Measurements from ENCODE around the gene THSD8.

Gene THSD8

GRCh38 chr19:12801466-12802266, at the start of gene THSD8, which contains the start of gene PRDX2:
Gene THSD8, plus strand, starts transcription at chr19:12802069. Its CDS starts 3 bp downstream, at chr19:12802072.
Gene PRDX2, minus strand, starts transcription at chr19:12801800. Its CDS starts 539 bp downstream, at chr19:12801261.
- DNase-seq (ENCODE audit: low read depth in 2 of 2), result peak in 1 of 2 donors; percentile 48

- DNase-seq (ENCODE audit: low read depth in 2 of 2), result no peak
Observed at GRCh38 chr19:12754465-12755196, 47.2 kb upstream of the THSD8 start.

GRCh38 chr19:12756150-12756883, 45.6 kb upstream of the THSD8 start:
- no peak for DNase-seq (ENCODE audit: low read depth in 2 of 2)

GRCh38 chr19:12757544-12758274, 44.2 kb upstream of the THSD8 start:
- peak in 1 of 2 donors; percentile 49 for DNase-seq (ENCODE audit: low read depth in 2 of 2)

GRCh38 chr19:12759686-12760085, 42.2 kb upstream of the THSD8 start:
- no peak for DNase-seq (ENCODE audit: low read depth in 2 of 2)

GRCh38 chr19:12763100-12763499, 38.8 kb upstream of the THSD8 start:
- DNase-seq (ENCODE audit: low read depth in 2 of 2), result no peak

- no peak for DNase-seq (ENCODE audit: low read depth in 2 of 2)
Observed at GRCh38 chr19:12764698-12765097, 37.2 kb upstream of the THSD8 start.

- DNase-seq (ENCODE audit: low read depth in 2 of 2), result peak in 1 of 2 donors; percentile 57
Observed at GRCh38 chr19:12766051-12766521, 35.8 kb upstream of the THSD8 start.

GRCh38 chr19:12767150-12767549, 34.7 kb upstream of the THSD8 start:
- no peak for DNase-seq (ENCODE audit: low read depth in 2 of 2)

GRCh38 chr19:12767666-12768065, 34.2 kb upstream of the THSD8 start:
- DNase-seq (ENCODE audit: low read depth in 2 of 2), result no peak

- DNase-seq (ENCODE audit: low read depth in 2 of 2), result peak in 1 of 2 donors; percentile 46
Observed at GRCh38 chr19:12769689-12770088, 32.2 kb upstream of the THSD8 start.

- no peak for DNase-seq (ENCODE audit: low read depth in 2 of 2)
Observed at GRCh38 chr19:12770922-12771321, 30.9 kb upstream of the THSD8 start.

GRCh38 chr19:12772323-12772722, 29.5 kb upstream of the THSD8 start:
- no peak for DNase-seq (ENCODE audit: low read depth in 2 of 2)

- DNase-seq (ENCODE audit: low read depth in 2 of 2), result no peak
Observed at GRCh38 chr19:12773571-12773970, 28.3 kb upstream of the THSD8 start.

GRCh38 chr19:12774588-12775555, 27.0 kb upstream of the THSD8 start, which contains the start of gene HOOK2:
Gene HOOK2, minus strand, starts transcription at chr19:12775552. Its CDS starts 103 bp downstream, at chr19:12775449.
- DNase-seq (ENCODE audit: low read depth in 2 of 2), result no peak

GRCh38 chr19:12777217-12778016, 24.5 kb upstream of the THSD8 start:
- peak; percentile 55 to 76 for DNase-seq (ENCODE audit: low read depth in 2 of 2)

GRCh38 chr19:12778017-12778904, 23.6 kb upstream of the THSD8 start:
- no peak for DNase-seq (ENCODE audit: low read depth in 2 of 2)

GRCh38 chr19:12778905-12779161, 23.0 kb upstream of the THSD8 start:
- no peak for DNase-seq (ENCODE audit: low read depth in 2 of 2)
